HL-60 (cell line): ENCODE results near the gene TLCD1.

Source experiments
- DNase-seq, 2 experiments: peaks; one replicate each; pipeline ENCODE4 v3.0.0-alpha.2; 2010 to 2020; ENCODE audit warnings: low read depth in 1 of 2, low spot score in 1 of 2
- H3K27ac ChIP-seq: fragments of 250-450 bp; sonication (Bioruptor Pico); replicated peaks from 2 replicates; pipeline ENCODE4 v1.5.1; 2020; ENCODE audit warnings: mild to moderate bottlenecking, moderate library complexity
- H3K27me3 ChIP-seq: fragments of 250-450 bp; sonication (Bioruptor Pico); 2 replicates; pipeline ENCODE4 v1.5.1; 2021; ENCODE audit warnings: mild to moderate bottlenecking, moderate library complexity; ENCODE audit not compliant: insufficient read depth, poor library complexity, severe bottlenecking
- H3K4me3 ChIP-seq: replicated peaks from 2 replicates; pipeline ENCODE4 v1.5.1; 2011; ENCODE audit warnings: mild to moderate bottlenecking, control low read depth, low read length; ENCODE audit not compliant: insufficient read depth
- GABPA ChIP-seq: IDR thresholded peaks from 2 replicates; pipeline ENCODE4 v1.6.1; 2012; ENCODE audit warnings: low read depth
- POLR2AphosphoS5 ChIP-seq: IDR thresholded peaks from 2 replicates; pipeline ENCODE4 v1.6.1; 2012; ENCODE audit warnings: low read depth
- SPI1 ChIP-seq: IDR thresholded peaks from 2 replicates; pipeline ENCODE4 v1.6.1; 2012; ENCODE audit warnings: low read depth, mild to moderate bottlenecking, borderline replicate concordance
- TF ChIP-seq, protein P1 (sequence below): IDR thresholded peaks from one replicate; pipeline ENCODE4 v1.5.1; 2011; ENCODE audit warnings: low read length, control low read depth, inconsistent platforms; ENCODE audit not compliant: insufficient read depth
- TF ChIP-seq, protein P2 (sequence below): IDR thresholded peaks from 2 replicates; pipeline ENCODE4 v1.6.1; 2012; ENCODE audit warnings: low read depth; ENCODE audit not compliant: insufficient replicate concordance

Gene TLCD1

DNA sequence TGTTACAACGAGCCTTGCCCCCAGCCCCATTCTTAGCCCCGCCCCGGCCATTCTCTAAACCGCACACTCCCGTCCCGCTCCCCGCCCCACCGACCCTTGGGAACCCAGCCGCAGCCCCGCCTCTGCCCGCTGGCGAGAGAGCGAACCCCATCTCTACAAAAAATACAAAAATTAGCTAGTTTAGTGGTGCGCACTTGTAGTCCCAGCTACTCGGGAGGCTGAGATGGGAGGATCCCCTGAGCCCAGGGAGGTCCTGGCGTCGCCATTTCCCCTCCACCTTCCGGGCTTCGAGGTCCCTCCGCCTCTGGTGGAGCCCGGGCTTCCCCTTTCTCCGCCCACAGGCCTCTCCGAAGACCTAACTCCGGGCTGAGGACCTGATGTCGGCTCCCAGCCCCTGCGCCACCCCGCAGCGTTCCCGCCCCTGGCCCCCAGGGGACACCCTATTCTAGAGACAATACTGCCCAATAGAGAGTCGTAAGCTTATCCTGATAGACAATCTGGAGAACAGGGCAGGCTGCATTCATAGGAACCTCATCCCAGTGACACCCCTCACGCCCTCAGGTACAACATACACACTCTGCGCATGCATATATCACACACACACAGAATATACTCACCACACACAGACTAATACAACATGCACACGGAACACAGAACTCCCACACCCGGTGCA lies 13.9 kb downstream of the TLCD1 start:
- Histone ChIP-seq H3K27ac (peak overlapping the region; percentile 69), H3K27me3 (peaks cover 4% of the 10 kb centered on the region), H3K4me3 (peak overlapping the region; percentile 62)
- peak; percentile 43 to 83 for DNase-seq
- TF ChIP-seq GABPA (no peak), SPI1 (peak; percentile 91), POLR2AphosphoS5 (peak; percentile 42; the same call in 1 of the 2 replicates)
- TF ChIP-seq, protein P1, sequence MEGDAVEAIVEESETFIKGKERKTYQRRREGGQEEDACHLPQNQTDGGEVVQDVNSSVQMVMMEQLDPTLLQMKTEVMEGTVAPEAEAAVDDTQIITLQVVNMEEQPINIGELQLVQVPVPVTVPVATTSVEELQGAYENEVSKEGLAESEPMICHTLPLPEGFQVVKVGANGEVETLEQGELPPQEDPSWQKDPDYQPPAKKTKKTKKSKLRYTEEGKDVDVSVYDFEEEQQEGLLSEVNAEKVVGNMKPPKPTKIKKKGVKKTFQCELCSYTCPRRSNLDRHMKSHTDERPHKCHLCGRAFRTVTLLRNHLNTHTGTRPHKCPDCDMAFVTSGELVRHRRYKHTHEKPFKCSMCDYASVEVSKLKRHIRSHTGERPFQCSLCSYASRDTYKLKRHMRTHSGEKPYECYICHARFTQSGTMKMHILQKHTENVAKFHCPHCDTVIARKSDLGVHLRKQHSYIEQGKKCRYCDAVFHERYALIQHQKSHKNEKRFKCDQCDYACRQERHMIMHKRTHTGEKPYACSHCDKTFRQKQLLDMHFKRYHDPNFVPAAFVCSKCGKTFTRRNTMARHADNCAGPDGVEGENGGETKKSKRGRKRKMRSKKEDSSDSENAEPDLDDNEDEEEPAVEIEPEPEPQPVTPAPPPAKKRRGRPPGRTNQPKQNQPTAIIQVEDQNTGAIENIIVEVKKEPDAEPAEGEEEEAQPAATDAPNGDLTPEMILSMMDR: no peak
- TF ChIP-seq, protein P2, sequence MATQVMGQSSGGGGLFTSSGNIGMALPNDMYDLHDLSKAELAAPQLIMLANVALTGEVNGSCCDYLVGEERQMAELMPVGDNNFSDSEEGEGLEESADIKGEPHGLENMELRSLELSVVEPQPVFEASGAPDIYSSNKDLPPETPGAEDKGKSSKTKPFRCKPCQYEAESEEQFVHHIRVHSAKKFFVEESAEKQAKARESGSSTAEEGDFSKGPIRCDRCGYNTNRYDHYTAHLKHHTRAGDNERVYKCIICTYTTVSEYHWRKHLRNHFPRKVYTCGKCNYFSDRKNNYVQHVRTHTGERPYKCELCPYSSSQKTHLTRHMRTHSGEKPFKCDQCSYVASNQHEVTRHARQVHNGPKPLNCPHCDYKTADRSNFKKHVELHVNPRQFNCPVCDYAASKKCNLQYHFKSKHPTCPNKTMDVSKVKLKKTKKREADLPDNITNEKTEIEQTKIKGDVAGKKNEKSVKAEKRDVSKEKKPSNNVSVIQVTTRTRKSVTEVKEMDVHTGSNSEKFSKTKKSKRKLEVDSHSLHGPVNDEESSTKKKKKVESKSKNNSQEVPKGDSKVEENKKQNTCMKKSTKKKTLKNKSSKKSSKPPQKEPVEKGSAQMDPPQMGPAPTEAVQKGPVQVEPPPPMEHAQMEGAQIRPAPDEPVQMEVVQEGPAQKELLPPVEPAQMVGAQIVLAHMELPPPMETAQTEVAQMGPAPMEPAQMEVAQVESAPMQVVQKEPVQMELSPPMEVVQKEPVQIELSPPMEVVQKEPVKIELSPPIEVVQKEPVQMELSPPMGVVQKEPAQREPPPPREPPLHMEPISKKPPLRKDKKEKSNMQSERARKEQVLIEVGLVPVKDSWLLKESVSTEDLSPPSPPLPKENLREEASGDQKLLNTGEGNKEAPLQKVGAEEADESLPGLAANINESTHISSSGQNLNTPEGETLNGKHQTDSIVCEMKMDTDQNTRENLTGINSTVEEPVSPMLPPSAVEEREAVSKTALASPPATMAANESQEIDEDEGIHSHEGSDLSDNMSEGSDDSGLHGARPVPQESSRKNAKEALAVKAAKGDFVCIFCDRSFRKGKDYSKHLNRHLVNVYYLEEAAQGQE: no peak

DNA sequence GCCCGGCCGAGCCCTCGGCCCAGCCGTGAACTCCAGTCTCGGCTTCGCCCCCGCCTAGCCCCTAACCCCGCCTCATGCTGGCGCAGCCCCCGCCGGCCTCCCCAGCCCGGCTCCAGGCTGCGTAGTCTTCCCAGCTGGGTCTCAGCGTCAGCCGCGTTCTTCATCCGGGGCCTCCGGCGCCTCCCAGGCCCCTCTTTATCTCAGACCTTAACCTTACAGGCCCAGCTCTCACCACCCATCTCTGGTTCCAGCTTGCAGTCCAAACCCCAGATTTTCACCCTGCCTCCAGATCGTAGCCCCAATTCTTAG lies 14.4 kb downstream of the TLCD1 start, which contains the start of gene PROCA1:
Gene PROCA1 (minus strand): TSS at position 166 of the 309 bp plus-strand sequence. CDS start 228 bp downstream, outside the sequence.
- H3K4me3 ChIP-seq: peak within 1 kb of the TSS; percentile 62
- peaks cover 2% of the 10 kb centered on the region for H3K27me3 ChIP-seq
- DNase-seq: no peak
- no peak for TF ChIP-seq SPI1
- no peak for TF ChIP-seq GABPA
- TF ChIP-seq, protein P2: no peak
- no peak for TF ChIP-seq POLR2AphosphoS5
- TF ChIP-seq, protein P1: no peak
- H3K27ac ChIP-seq: peak within 1 kb of the TSS; percentile 69

DNA sequence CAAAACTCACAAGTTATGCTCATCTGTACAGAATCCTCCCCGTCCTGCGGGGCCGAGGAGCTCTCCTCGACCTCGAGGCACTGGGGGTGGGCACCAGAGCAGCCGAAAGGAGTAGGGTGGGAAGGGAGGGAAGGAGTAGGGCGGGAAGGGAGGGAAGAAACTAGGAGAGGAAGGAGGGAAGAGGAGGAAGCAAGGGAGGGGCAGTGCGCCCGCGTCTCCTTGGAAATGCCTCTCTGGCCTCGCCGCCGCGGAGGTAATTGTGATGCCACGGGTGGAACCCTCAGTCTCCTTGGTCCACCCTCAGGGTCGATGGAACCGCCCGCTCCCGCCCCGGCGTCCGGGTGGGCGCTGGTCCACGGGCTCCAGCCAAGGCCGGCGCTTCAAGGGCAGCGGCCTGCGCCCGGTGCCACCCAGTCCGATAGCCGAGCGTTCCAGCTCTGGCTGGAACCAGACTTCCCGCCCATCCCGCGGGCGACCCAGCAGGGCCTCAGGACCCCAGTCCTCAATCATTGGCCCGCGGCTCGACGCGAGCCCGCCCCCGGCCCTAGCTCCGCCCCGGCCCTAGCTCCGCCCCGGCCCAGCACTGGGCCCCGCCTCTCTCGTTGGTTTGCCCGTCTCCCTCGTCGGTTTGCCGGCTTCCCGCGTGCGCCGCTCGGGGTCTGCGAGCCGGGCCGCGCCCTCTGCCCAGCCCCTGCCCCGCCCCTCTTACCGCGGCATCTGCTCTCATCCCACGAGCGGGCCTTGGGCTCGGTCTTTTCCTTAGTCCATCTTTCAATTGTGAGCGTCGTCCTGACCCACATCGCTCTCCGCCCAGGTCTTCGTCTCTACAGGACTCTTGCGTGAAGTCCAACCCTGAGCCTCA lies 14.9 kb downstream of the TLCD1 start:
- Histone ChIP-seq H3K27me3 (peaks cover 2% of the 10 kb centered on the region), H3K27ac (peak overlapping the region; percentile 69), H3K4me3 (peak overlapping the region; percentile 62)
- no peak for TF ChIP-seq SPI1
- TF ChIP-seq, protein P2: no peak
- TF ChIP-seq GABPA: no peak
- TF ChIP-seq POLR2AphosphoS5: no peak; the same call in 1 of the 2 replicates
- peak; percentile 74 to 85 for DNase-seq
